PFSK-1 (cell line): Measurements from ENCODE around the gene ARF5.

Source experiments
- FOXP2 ChIP-seq: optimal IDR thresholded peaks from 2 replicates; pipeline ENCODE3; 2011; ENCODE audit warnings: borderline replicate concordance, control low read depth, inconsistent platforms; ENCODE audit not compliant: insufficient read depth; ENCODE audit errors: extremely low read length, extremely low read depth
- POLR2AphosphoS5 ChIP-seq: IDR thresholded peaks from 2 replicates; pipeline ENCODE4 v1.6.1; 2012; ENCODE audit warnings: low read depth, mild to moderate bottlenecking, control low read depth, low read length, moderate library complexity
- SIN3A ChIP-seq: IDR thresholded peaks from 2 replicates; pipeline ENCODE4 v1.6.1; 2012; ENCODE audit warnings: mild to moderate bottlenecking, low read length, moderate library complexity, borderline replicate concordance; ENCODE audit not compliant: insufficient read depth
- TAF1 ChIP-seq: IDR thresholded peaks from 2 replicates; pipeline ENCODE4 v1.6.1; 2012; ENCODE audit warnings: low read length, control low read depth, borderline replicate concordance; ENCODE audit not compliant: insufficient read depth
- TF ChIP-seq, protein P1 (sequence below), 2 experiments: IDR thresholded peaks; 2 replicates each; pipeline versions ENCODE4 v1.6.1 to v1.8.0; 2011 to 2012; ENCODE audit warnings: low read depth in 2 of 2, low read length in 2 of 2, control low read depth in 1 of 2, inconsistent platforms in 1 of 2, mild to moderate bottlenecking in 1 of 2, moderate library complexity in 1 of 2; ENCODE audit not compliant: insufficient read depth in 1 of 2

ARF5 gene

DNA sequence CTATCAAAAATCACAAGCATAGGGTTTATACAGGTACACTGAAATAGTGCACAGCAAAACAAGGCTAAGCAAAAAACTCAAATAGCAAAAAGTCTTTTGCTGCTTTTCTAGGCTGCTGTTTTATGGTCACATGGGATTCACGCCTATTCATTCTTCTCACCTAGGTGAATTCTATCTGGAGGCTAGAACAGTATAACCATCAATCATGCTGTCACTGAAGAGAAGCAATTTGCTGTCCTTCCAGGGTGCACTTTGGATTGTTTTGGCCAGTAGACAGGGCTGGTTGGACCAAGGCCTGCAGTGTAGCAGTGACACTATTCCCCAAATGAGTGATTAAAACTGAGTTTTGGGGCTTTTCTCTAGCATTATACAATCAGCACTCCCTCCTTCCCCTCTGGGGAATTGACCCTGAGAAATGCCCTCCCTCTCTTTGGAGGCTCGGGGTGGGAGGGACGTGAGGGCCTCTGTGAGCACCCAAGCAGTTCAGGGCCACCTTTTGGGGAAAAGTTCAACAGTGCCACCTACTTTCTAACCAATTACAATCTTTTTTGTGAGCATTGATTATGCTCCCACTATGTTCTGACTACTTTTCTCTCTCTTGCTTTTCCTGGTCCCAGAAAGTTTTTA, 47.6 kb downstream of the ARF5 start:
- TF ChIP-seq POLR2AphosphoS5 (no peak), FOXP2 (no peak), TAF1 (no peak), SIN3A (no peak)
- TF ChIP-seq, protein P1, sequence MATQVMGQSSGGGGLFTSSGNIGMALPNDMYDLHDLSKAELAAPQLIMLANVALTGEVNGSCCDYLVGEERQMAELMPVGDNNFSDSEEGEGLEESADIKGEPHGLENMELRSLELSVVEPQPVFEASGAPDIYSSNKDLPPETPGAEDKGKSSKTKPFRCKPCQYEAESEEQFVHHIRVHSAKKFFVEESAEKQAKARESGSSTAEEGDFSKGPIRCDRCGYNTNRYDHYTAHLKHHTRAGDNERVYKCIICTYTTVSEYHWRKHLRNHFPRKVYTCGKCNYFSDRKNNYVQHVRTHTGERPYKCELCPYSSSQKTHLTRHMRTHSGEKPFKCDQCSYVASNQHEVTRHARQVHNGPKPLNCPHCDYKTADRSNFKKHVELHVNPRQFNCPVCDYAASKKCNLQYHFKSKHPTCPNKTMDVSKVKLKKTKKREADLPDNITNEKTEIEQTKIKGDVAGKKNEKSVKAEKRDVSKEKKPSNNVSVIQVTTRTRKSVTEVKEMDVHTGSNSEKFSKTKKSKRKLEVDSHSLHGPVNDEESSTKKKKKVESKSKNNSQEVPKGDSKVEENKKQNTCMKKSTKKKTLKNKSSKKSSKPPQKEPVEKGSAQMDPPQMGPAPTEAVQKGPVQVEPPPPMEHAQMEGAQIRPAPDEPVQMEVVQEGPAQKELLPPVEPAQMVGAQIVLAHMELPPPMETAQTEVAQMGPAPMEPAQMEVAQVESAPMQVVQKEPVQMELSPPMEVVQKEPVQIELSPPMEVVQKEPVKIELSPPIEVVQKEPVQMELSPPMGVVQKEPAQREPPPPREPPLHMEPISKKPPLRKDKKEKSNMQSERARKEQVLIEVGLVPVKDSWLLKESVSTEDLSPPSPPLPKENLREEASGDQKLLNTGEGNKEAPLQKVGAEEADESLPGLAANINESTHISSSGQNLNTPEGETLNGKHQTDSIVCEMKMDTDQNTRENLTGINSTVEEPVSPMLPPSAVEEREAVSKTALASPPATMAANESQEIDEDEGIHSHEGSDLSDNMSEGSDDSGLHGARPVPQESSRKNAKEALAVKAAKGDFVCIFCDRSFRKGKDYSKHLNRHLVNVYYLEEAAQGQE (IDR thresholded peaks at IDR 0.05; ENCODE audit: insufficient read depth in 1 of 2, low read depth in 2 of 2, low read length in 2 of 2) = no peak

DNA sequence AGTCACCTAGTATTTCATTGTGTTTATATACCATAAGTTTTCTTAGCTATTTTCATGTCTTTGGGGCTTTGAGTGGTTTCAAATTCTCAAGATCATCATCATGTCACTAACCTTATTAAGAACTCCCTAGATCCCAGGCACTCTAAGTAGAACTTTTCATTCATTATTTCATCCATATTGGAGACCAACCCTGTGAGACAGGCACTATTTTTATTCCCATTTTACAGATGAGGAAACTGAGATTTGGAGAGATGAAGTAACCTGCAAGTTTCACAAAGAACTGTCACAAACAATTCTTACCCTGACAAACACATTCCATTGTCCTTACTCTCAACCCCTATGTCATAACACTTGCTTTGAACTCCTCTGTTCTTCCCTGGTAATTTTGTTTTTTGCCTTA, 50.0 kb downstream of the ARF5 start:
- no peak for TF ChIP-seq FOXP2
- TF ChIP-seq POLR2AphosphoS5 = no peak
- TF ChIP-seq, protein P1 (IDR thresholded peaks at IDR 0.05; ENCODE audit: insufficient read depth in 1 of 2, low read depth in 2 of 2, low read length in 2 of 2) = no peak
- TF ChIP-seq SIN3A = no peak
- no peak for TF ChIP-seq TAF1
